Nephron (organoid): Measurements from ENCODE around the gene APMAP.
"Not testable (repeated sequence)": the region's sequence is repeated elsewhere in the genome, so short reads cannot be mapped to it uniquely, and the experiment has no call there.

Experiments used
- H3K27ac Mint-ChIP-seq, 3 experiments: 2 replicates each; pipeline ENCODE4 v1.8.0; 2020; ENCODE audit warnings: mixed read lengths in 3 of 3, mild to moderate bottlenecking in 2 of 3, moderate library complexity in 1 of 3
- H3K27me3 Mint-ChIP-seq: 2 replicates; pipeline ENCODE4 v1.8.0; 2021; ENCODE audit warnings: low read depth, mild to moderate bottlenecking, moderate library complexity, mixed read lengths
- H3K36me3 Mint-ChIP-seq: 2 replicates; pipeline ENCODE4 v1.8.0; 2020; ENCODE audit warnings: low read depth, mixed read lengths
- H3K4me1 Mint-ChIP-seq: 2 replicates; pipeline ENCODE4 v1.8.0; 2020; ENCODE audit warnings: mixed read lengths
- H3K4me3 Mint-ChIP-seq, 3 experiments: 2 replicates each; pipeline ENCODE4 v1.8.0; 2020; ENCODE audit warnings: mild to moderate bottlenecking in 3 of 3, mixed read lengths in 3 of 3, moderate library complexity in 2 of 3
- H3K9me3 Mint-ChIP-seq: 2 replicates; pipeline ENCODE4 v1.8.0; 2020; ENCODE audit warnings: mixed read lengths
- TF ChIP-seq, protein P1 (sequence below), 3 experiments: fragments of 200-600 bp; sonication (generic); IDR thresholded peaks; one replicate each; pipeline ENCODE4 v1.5.0; 2021; ENCODE audit warnings: antibody characterized with exemption in 3 of 3; ENCODE audit not compliant: unreplicated experiment in 3 of 3

APMAP gene

DNA sequence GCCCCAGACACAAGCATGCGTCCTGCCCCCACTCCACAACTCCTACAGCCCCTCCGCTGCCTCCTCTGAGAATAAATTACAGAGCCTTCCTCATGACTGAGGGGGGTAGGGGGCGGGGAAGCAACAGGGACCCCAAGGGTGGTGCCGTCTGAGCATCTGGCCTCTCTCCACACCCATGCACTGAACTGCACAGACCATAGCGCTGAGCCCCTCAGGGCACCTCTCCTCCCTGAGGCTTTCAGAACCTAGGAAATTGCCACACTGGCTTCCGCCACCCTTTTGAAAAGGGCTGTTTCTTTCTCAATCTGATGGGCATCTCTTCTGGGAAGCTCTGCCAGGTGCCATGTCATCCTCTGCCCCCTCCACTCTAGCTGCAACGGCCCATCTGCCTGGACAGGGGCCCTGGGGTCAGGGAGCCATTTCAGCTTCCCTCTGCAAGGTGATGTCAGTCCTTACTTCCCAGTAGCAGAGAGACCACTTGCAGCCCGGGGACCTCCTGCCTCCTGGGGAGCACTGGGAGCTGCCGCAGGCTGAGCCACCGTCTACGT, 40.9 kb downstream of the APMAP start:
- TF ChIP-seq, protein P1, sequence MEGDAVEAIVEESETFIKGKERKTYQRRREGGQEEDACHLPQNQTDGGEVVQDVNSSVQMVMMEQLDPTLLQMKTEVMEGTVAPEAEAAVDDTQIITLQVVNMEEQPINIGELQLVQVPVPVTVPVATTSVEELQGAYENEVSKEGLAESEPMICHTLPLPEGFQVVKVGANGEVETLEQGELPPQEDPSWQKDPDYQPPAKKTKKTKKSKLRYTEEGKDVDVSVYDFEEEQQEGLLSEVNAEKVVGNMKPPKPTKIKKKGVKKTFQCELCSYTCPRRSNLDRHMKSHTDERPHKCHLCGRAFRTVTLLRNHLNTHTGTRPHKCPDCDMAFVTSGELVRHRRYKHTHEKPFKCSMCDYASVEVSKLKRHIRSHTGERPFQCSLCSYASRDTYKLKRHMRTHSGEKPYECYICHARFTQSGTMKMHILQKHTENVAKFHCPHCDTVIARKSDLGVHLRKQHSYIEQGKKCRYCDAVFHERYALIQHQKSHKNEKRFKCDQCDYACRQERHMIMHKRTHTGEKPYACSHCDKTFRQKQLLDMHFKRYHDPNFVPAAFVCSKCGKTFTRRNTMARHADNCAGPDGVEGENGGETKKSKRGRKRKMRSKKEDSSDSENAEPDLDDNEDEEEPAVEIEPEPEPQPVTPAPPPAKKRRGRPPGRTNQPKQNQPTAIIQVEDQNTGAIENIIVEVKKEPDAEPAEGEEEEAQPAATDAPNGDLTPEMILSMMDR (IDR thresholded peaks at IDR 0.05; ENCODE audit: unreplicated experiment in 3 of 3): no peak
- no peaks in the 10 kb centered on the region for H3K4me1 Mint-ChIP-seq
- no peak overlapping the region for H3K4me3 Mint-ChIP-seq
- H3K27ac Mint-ChIP-seq: no peak overlapping the region
- no peaks in the 10 kb centered on the region for H3K36me3 Mint-ChIP-seq
- peaks cover 8% of the 10 kb centered on the region for H3K27me3 Mint-ChIP-seq
- peaks cover 14% of the 10 kb centered on the region for H3K9me3 Mint-ChIP-seq

DNA sequence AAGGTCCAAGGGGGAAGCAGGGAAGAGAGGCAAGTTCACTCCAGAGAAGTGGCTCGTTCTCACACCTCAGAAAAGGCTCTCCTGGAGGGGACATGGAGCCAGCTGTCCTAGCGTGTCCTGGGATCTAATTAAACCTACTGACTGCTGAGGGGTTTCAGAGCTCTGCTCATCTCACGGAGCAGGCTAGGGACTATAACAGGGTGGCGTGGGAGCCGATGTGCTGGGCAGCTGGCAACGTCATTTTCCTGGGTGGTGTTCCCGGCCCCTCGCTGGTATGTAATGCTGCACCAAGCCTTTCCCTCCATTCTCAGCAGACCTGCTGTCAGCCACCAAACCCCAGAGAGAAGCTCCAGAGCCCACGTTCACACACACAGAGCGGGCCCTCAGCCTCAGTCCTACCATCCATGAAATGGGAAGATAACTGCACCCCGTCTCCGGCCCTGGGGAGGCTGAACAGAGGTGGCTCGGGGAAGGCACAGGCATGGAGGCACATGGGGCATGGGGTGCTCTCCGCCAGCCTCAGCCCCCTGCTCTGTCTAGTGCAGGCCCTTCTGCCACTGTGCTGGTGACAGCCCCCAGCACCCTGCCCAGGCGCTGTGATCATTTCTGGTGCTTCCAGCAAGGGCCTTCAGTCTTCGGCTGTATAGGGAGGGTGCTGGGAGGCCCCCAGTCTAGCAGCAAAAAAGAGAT, 41.6 kb downstream of the APMAP start:
- TF ChIP-seq, protein P1 (IDR thresholded peaks at IDR 0.05; ENCODE audit: unreplicated experiment in 3 of 3): no peak

DNA sequence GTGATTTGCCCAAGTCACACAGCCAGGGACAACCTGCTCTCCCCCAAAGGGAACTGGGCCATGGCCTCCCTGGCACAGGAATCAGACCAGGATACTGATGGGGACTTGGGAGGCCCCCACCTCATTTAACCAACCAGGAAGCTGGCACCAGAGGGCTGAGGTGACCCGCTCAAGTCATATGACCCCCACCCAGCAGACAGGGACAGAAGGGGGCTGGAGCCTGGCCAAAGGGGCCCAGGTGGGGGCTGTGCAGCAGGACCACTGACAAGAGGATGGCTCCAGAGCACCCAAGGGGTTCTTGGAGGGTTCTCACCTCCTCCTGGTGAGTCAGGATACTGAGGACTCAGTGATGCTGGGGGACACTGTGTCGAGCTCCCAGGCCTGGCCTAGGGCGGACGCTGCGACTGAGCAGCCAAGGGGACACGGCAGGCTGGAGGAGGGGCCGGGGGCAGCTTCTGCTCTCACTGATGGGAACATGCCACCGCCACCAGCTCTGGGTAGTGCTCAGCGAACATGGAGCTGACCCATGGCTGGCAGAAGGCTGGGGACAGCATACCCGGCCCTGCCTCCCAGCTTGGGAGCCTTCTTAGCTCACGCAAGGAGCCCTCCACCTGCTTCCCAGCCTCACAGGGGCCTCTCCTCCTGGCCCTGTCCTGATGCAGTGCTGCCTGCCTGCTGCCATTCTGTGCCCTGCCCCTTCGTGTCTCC, 42.3 kb downstream of the APMAP start:
- H3K27ac Mint-ChIP-seq: no peak overlapping the region
- TF ChIP-seq, protein P1 (IDR thresholded peaks at IDR 0.05; ENCODE audit: unreplicated experiment in 3 of 3): no peak

More for the DNA sequence above, 41.6 kb downstream of the APMAP start:
- Mint-ChIP-seq H3K9me3 (peaks cover 17% of the 10 kb centered on the region), H3K27ac (no peak overlapping the region), H3K4me1 (no peaks in the 10 kb centered on the region), H3K36me3 (no peaks in the 10 kb centered on the region), H3K27me3 (peaks cover 8% of the 10 kb centered on the region), H3K4me3 (no peak overlapping the region)

DNA sequence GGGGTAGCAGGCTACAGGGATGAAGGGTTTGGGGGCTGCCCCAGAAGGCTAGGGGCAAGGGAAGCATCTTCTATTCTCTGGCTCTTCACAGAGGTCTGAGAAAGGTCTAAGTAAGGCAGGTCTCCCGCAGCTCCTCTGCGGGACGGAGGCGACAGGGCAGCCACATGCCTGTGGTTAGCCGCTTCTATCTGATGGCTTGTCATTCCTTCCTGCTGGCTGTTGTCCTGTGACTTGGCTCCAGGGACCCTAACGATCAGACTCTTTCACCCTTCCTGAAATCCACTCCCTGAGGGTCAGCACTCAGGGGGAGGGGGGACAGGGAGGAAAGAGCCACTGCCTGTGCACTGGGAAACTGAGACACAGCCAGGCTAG, 42.8 kb downstream of the APMAP start:
- H3K36me3 Mint-ChIP-seq: no peaks in the 10 kb centered on the region
- H3K4me3 Mint-ChIP-seq: no peak overlapping the region

More for the DNA sequence above, 42.3 kb downstream of the APMAP start:
- Mint-ChIP-seq H3K4me3 (no peak overlapping the region), H3K36me3 (no peaks in the 10 kb centered on the region), H3K27me3 (peaks cover 8% of the 10 kb centered on the region), H3K9me3 (peaks cover 24% of the 10 kb centered on the region), H3K4me1 (no peaks in the 10 kb centered on the region)

DNA sequence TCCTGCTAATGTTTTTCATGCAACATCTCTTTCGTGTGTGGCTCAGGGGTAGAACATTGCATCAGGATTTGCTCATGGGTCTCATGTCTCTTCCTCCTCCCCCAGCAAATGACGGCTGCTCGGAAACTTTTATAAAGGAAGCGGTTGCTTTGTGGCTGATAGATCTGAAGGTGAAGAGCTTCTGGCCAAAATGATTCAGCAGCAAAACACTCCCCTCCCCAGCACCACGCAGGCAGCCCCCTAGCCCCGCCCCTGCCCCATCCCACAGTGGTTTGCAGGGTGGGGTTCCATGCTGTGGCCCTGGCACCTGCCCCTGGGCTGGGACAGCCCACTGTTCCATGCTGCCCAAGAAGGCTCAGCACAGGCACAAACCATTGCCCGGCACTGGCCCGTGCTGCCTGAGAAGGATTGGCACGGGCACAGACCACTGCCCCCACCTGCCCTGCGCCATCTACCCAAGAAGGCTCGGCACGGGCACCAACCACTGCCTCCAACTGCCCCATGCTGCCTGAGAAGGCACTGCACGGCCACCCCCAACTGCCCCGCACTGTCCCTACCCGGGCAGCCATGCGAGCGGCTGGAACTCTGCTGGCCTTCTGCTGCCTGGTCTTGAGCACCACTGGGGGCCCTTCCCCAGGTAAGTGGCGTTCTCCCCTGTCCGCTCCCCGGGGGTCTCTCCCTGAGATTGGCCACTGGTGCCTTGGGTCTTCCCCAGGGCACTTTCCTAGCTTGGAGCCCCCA, 43.4 kb downstream of the APMAP start, which contains the start of gene CST7:
Gene CST7 (plus strand): TSS at position 331 of the 741 bp plus-strand sequence. CDS start 237 bp downstream, at position 568.
- TF ChIP-seq, protein P1 (IDR thresholded peaks at IDR 0.05; ENCODE audit: unreplicated experiment in 3 of 3): no peak
- H3K4me1 Mint-ChIP-seq: no peaks in the 10 kb centered on the region
- no peak within 1 kb of the TSS for H3K27ac Mint-ChIP-seq
- peaks cover 8% of the 10 kb centered on the region for H3K27me3 Mint-ChIP-seq
- H3K36me3 Mint-ChIP-seq: no peaks in the 10 kb centered on the region
- H3K9me3 Mint-ChIP-seq: peaks cover 27% of the 10 kb centered on the region
- no peak within 1 kb of the TSS for H3K4me3 Mint-ChIP-seq

More for the DNA sequence above, 42.8 kb downstream of the APMAP start:
- Mint-ChIP-seq H3K4me1 (no peaks in the 10 kb centered on the region), H3K27ac (no peak overlapping the region), H3K9me3 (peaks cover 25% of the 10 kb centered on the region), H3K27me3 (peaks cover 8% of the 10 kb centered on the region)
- TF ChIP-seq, protein P1 (IDR thresholded peaks at IDR 0.05; ENCODE audit: unreplicated experiment in 3 of 3): no peak

DNA sequence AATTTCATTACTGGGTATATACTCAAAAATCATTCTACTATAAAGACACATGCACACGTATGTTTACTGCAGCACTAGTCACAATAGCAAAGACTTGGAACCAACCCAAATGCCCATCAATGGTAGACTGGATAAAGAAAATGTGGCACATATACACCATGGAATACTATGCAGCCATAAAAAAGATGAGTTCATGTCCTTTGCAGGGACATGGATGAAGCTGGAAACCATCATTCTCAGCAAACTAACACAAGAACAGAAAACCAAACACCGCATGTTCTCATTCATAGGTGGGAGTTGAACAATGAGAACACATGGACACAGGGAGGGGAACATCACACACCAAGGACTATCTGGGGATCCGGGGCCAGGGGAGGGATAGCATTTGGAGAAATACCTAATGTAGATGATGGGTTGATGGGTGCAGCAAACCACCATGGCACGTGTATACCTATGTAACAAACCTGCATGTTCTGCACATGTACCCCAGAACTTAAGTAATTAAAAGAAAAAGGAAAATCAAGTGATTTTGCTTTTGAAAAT, 44.1 kb downstream of the APMAP start:
- not testable (repeated sequence) for H3K27ac Mint-ChIP-seq, H3K36me3 Mint-ChIP-seq, H3K4me1 Mint-ChIP-seq, H3K4me3 Mint-ChIP-seq, H3K27me3 Mint-ChIP-seq
- H3K9me3 Mint-ChIP-seq: peaks cover 30% of the 10 kb centered on the region

DNA sequence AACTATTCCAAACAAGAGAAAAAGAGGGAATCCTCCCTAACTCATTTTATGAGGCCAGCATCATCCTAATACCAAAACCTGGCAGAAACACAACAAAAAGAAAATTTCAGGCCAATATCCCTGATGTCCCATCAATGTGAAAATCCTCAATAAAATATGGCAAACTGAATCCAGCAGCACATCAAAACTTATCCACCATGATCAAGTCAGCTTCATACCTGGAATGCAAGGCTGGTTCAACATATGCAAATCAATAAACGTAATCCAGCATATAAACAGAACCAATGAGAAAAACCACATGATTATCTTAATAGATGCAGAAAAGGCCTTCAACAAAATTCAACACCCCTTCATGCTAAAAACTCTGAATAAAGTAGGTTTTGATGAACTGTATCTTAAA, 46.2 kb downstream of the APMAP start:
- not testable (repeated sequence) for H3K4me3 Mint-ChIP-seq, H3K36me3 Mint-ChIP-seq, H3K27ac Mint-ChIP-seq, H3K27me3 Mint-ChIP-seq, H3K4me1 Mint-ChIP-seq
- peaks cover 42% of the 10 kb centered on the region for H3K9me3 Mint-ChIP-seq
